Stimulated activated CD4-positive, alpha-beta T cell treated with anti-CD3 and anti-CD28 coated beads, TNF-alpha, amount 100 ng/mL, for 4 hours (primary cell): ENCODE measurements around the gene SLAMF7.

ENCODE experiments used
- DNase-seq, 3 experiments: peaks; one replicate each; pipeline ENCODE4 v3.0.0-alpha.2; 2020; ENCODE audit warnings: low read depth in 3 of 3

SLAMF7 gene

GRCh38 chr1:160800645-160801408 lies 61.8 kb downstream of the SLAMF7 start:
- DNase-seq = no peak

GRCh38 chr1:160801836-160802580 lies 63.0 kb downstream of the SLAMF7 start:
- DNase-seq = no peak
